Measurements from ENCODE around the gene FNDC8. TPM values are rescaled to one million over a fixed set of nuclear protein-coding genes. Genes with fewer than 3 reads are reported as not detected.

The FNDC8 gene
- polyA plus RNA-seq, 2 of the 4 experiments (the other 2 are of a cell fraction), result not detected

DNA sequence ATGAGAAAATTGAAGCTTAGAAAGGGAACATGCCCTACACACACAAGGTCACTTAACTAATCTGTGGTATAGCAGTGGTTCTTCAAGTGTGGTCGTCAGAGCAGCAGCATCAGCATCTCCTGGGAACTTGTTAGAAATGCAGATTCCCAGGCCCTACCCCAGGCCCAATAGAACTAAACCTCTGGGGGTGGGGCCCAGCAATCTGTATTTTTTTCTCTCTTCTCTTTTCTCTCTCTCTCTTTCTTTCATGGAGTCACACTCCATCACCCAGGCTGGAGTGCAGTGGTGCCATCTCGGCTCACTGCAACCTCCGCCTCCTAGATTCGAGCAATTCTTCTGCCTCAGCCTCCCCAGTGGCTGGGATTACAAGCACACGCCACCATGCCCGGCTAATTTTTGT is 16.8 kb downstream of the FNDC8 start:
- DNase-seq (ENCODE audit: low read depth in 1 of 2, low spot score in 1 of 2) (no peak), FAIRE-seq (no peak), ATAC-seq (no peak)
- no peak overlapping the region for H3K4me3 ChIP-seq
- 94% methylated on average over 6 of the region's 6 CpGs for WGBS (ENCODE audit: missing lambda C conversion rate)
- H3K4me2 ChIP-seq, result no peak overlapping the region
- no peak overlapping the region for H3K27ac ChIP-seq
- CTCF ChIA-PET, result interaction anchor here (2.9 kb wide), 1 partner anchor 18 kb away, joined by 23 read pairs; the partner anchor contains the start of gene RAD51D
- H3K9me3 ChIP-seq, result no peaks in the 10 kb centered on the region
- TF ChIP-seq KDM1A (IDR thresholded peaks at IDR 0.05; ENCODE audit: low read depth), result no peak
- TF ChIP-seq HOXA7 (CRISPR knock-in tag; IDR thresholded peaks at IDR 0.05), result no peak
- no peak for TF ChIP-seq CHD4 (IDR thresholded peaks at IDR 0.05; ENCODE audit: borderline replicate concordance)
- no peak for TF ChIP-seq MYC (IDR thresholded peaks at IDR 0.05; ENCODE audit: borderline replicate concordance, low read length)
- no peak for TF ChIP-seq REST (IDR thresholded peaks at IDR 0.05)
- no peak for TF ChIP-seq NR3C1 (IDR thresholded peaks at IDR 0.05)
- no peak for TF ChIP-seq ZNF302 (CRISPR knock-in tag; IDR thresholded peaks at IDR 0.05)
- no peak for TF ChIP-seq SREBF2 (IDR thresholded peaks at IDR 0.05)
- no peak for TF ChIP-seq RARB (CRISPR knock-in tag; IDR thresholded peaks at IDR 0.05)
- TF ChIP-seq NFE2L2 (conservative IDR thresholded peaks at IDR 0.05; ENCODE audit: low read length), result no peak
- TF ChIP-seq TFCP2L1 (CRISPR knock-in tag; IDR thresholded peaks at IDR 0.05), result no peak
- TF ChIP-seq TP53 (CRISPR knock-in tag; IDR thresholded peaks at IDR 0.05), result no peak
- no peak for TF ChIP-seq FOXS1 (CRISPR knock-in tag; IDR thresholded peaks at IDR 0.05)
- TF ChIP-seq EP300 (IDR thresholded peaks at IDR 0.05), result no peak
- TF ChIP-seq HMGXB4 (CRISPR knock-in tag; IDR thresholded peaks at IDR 0.05; ENCODE audit: borderline replicate concordance), result no peak
- TF ChIP-seq POLR2A (IDR thresholded peaks at IDR 0.05; ENCODE audit: low read length), result no peak
- no peak for TF ChIP-seq JUN (IDR thresholded peaks at IDR 0.05)
- TF ChIP-seq POLR2AphosphoS2 (conservative IDR thresholded peaks at IDR 0.05; ENCODE audit: low read length), result no peak
- TF ChIP-seq CTCF (IDR thresholded peaks at IDR 0.05), result no peak
- peaks cover 9% of the 10 kb centered on the region; the same call in 2 of the 3 replicates for H3K4me1 ChIP-seq
- POLR2A ChIA-PET, result no interaction called here

GRCh38 chr17:35141681-35142466 is 20.5 kb downstream of the FNDC8 start, which contains the start of gene NLE1:
TSS of gene NLE1 (minus strand) at chr17:35142303. CDS start at chr17:35142275, 28 bp downstream.
- POLR2A ChIA-PET, result interaction anchor here (0.8 to 1.1 kb wide), 2 partner anchors 11 to 52 kb away, joined by 3 to 7 read pairs; no protein-coding TSS in a partner anchor
- Histone ChIP-seq H3K4me1 (peaks cover 9% of the 10 kb centered on the region; the same call in 2 of the 3 replicates), H3K9me3 (no peaks in the 10 kb centered on the region), H3K27ac (peak within 1 kb of the TSS; percentile 84 to 93), H3K4me2 (peak within 1 kb of the TSS; percentile 83), H3K4me3 (peak within 1 kb of the TSS; percentile 87)
- WGBS (ENCODE audit: missing lambda C conversion rate), result under 1% methylated on average over 44 of the region's 65 CpGs
- CTCF ChIA-PET, result interaction anchor here (0.6 to 3.5 kb wide), 17 partner anchors 8 to 520 kb away, joined by 3 to 27 read pairs (median 4); partner anchors contain the start of genes FNDC8 and RAD51D
- FAIRE-seq (no peak), DNase-seq (ENCODE audit: low read depth in 1 of 2, low spot score in 1 of 2) (peak; percentile 86 to 93), ATAC-seq (peak; percentile 96 to 97)
- TF ChIP-seq KDM5A (IDR thresholded peaks at IDR 0.05), result peak; percentile 60
- TF ChIP-seq CHD2 (IDR thresholded peaks at IDR 0.05; ENCODE audit: low read length, partially characterized antibody), result no peak
- TF ChIP-seq JUN (IDR thresholded peaks at IDR 0.05), result peak; percentile 61 to 98; a peak in 4 of 5 replicates
- no peak; the same call in 1 of the 2 replicates for TF ChIP-seq NFE2L2 (conservative IDR thresholded peaks at IDR 0.05; ENCODE audit: low read length)
- no peak for TF ChIP-seq NR3C1 (IDR thresholded peaks at IDR 0.05)
- no peak for TF ChIP-seq ESRRA (IDR thresholded peaks at IDR 0.05; ENCODE audit: borderline replicate concordance, low read length)
- TF ChIP-seq HDAC2 (IDR thresholded peaks at IDR 0.05), result no peak
- TF ChIP-seq BCL3 (IDR thresholded peaks at IDR 0.05), result peak; percentile 84
- no peak for TF ChIP-seq CEBPB (IDR thresholded peaks at IDR 0.05)
- no peak for TF ChIP-seq ZSCAN20 (CRISPR knock-in tag; IDR thresholded peaks at IDR 0.05)
- TF ChIP-seq, protein P1, sequence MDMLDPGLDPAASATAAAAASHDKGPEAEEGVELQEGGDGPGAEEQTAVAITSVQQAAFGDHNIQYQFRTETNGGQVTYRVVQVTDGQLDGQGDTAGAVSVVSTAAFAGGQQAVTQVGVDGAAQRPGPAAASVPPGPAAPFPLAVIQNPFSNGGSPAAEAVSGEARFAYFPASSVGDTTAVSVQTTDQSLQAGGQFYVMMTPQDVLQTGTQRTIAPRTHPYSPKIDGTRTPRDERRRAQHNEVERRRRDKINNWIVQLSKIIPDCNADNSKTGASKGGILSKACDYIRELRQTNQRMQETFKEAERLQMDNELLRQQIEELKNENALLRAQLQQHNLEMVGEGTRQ (IDR thresholded peaks at IDR 0.05), result peak; percentile 56; the same call in 1 of the 2 replicates
- TF ChIP-seq RCOR1 (IDR thresholded peaks at IDR 0.05; ENCODE audit: low read depth, low read length), result no peak
- no peak for TF ChIP-seq JUNB (IDR thresholded peaks at IDR 0.05)
- no peak for TF ChIP-seq RARB (CRISPR knock-in tag; IDR thresholded peaks at IDR 0.05)

Measured in A549 (cell line).